ENCODE measurements around the gene TEDC2. TPM values are rescaled to one million over a fixed set of nuclear protein-coding genes. Genes with fewer than 3 reads are reported as not detected.
A peak's percentile ranks its signal among the peaks of the same experiment; 100 is the strongest.
"Not testable (repeated sequence)": the region's sequence is repeated elsewhere in the genome, so short reads cannot be mapped to it uniquely, and the experiment has no call there.

Gene TEDC2
- total RNA-seq, 2 experiments from 2014 or later = 16.0 to 17.8 TPM

DNA sequence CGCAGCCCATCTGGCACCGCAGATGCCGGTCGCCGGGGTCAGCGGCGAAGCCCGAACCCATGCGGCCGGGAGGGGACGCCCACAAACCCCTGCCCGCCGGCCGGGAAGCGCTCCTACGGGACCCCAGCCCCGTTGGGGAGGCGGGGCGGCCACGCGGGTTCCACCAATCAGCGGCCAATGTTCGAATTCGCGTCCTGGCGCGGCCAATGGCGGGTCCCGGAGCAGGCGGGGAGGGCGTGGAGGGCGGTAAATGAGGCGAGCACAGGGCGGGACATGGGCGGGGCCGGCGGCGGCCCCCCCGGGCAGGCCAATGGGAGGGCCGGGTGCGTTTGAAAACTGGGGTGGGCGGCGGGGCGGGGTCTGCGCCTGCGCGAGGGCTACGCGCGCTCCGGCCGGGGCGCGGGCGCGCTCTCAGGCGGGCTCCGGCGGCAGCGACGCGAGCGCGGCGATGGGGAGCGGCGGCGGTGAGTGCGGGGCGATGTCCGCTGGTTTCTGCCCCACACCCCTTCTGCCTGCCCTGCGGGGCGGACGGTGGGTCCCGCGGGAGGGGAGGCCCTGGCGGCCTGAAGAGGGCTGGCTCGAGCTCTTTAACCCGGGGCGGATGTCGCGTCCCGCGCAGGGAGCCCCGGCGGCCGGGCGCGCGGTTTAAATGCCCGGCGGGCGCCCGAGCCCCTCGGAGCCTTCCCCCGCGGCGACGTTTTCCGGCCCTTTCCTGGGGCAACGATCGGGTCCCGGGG, 30.7 kb upstream of the TEDC2 start, which contains the start of gene CCNF:
Gene CCNF, plus strand, starts transcription at position 414 of the 737 bp plus-strand sequence. Its CDS starts 35 bp downstream, at position 449.
- Mint-ChIP-seq H3K9me3 (no peaks in the 10 kb centered on the region), H3K27me3 (peaks cover 1% of the 10 kb centered on the region), H3K27ac (peak within 1 kb of the TSS; percentile 92), H3K4me3 (peak within 1 kb of the TSS; percentile 92), H3K4me1 (peaks cover 29% of the 10 kb centered on the region), H3K36me3 (peaks cover 22% of the 10 kb centered on the region)
- POLR2A ChIA-PET = interaction anchor here (0.6 to 3.0 kb wide), 14 partner anchors 8 to 274 kb away, joined by 3 to 21 read pairs (median 4); partner anchors contain the start of genes ABCA3, AMDHD2, ECI1 and RNPS1
- peak; percentile 95 for DNase-seq
- ATAC-seq (ENCODE audit: low read depth) = peak; percentile 92

DNA sequence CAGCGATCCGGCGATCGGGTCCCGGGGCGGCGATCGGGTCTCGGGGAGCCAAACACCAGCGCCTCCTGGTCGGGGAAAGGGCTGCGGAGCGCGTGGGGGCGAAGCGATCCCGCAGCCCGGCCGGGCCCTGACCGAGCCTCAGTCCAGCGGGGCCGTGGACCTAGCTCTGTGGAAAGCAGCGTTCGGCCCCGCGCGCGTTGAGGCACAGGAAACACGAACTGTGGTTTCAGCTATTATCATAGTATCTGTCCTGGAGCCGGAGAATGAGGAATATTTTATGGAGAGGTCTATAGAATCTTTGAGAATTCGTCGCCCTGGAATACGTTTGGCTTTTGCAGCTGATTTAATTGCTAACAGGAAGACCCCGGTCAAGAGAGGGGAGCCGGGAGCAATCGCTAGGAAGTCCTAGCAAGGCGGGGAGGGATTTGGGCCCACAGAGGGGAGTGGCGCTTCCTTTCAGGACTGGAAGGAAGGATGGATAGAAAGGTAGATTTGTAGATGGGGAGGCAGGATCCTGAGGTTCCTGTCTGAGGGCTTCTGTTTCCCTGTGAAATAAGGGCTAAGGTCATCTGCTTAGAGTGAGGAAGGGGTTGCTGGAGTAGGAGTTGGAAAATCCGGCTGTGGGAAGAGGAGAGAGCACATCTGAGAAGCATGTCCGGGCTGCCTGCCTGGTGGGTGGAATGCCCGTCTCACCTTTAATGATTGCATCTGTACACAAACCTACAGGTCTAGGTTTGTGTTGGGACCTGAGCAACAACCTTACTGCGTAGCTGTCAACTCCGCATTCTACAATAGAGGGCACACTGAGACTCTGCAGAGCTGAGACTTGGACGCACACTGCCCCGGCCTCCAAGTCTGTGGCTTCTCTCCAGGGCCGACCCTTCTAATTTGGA, 29.9 kb upstream of the TEDC2 start:
- H3K4me1 Mint-ChIP-seq = peaks cover 29% of the 10 kb centered on the region
- H3K9me3 Mint-ChIP-seq = no peaks in the 10 kb centered on the region
- POLR2A ChIA-PET = interaction anchor here (0.6 to 3.0 kb wide), 12 partner anchors 10 to 178 kb away, joined by 3 to 21 read pairs (median 4); partner anchors contain the start of genes AMDHD2, ECI1, PDPK1 and TBC1D24
- DNase-seq (no peak), ATAC-seq (ENCODE audit: low read depth) (no peak)
- H3K27me3 Mint-ChIP-seq = no peaks in the 10 kb centered on the region
- peaks cover 25% of the 10 kb centered on the region for H3K36me3 Mint-ChIP-seq
- H3K4me3 Mint-ChIP-seq = peak overlapping the region; percentile 92
- H3K27ac Mint-ChIP-seq = peak overlapping the region; percentile 63

DNA sequence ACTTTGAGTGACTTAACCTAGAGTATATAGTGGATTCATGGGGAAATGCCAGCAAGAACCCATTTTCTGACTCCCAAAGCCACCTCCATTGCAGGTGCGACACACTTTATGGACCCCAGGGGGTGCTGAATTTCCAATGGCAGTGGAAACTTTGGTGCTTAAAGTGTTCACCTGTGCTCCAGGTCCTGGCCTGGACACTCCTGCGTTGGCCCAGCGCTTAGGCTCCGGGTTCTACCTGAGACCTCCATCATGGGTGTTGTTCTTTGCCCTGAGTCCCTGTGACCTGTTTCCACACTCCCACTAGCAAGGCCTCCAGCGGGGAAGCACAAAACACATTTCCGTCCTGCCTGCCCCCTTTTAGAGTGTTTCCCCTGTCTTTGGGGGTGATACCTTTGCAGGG, 27.6 kb upstream of the TEDC2 start:
- no peaks in the 10 kb centered on the region for H3K27me3 Mint-ChIP-seq
- H3K27ac Mint-ChIP-seq = no peak overlapping the region
- peaks cover 39% of the 10 kb centered on the region for H3K36me3 Mint-ChIP-seq
- ATAC-seq (ENCODE audit: low read depth) (no peak), DNase-seq (no peak)
- no peaks in the 10 kb centered on the region for H3K9me3 Mint-ChIP-seq
- POLR2A ChIA-PET = no interaction called here
- H3K4me1 Mint-ChIP-seq = peaks cover 29% of the 10 kb centered on the region
- no peak overlapping the region for H3K4me3 Mint-ChIP-seq

GRCh38 chr16:2432801-2433505, 27.0 kb upstream of the TEDC2 start:
- Mint-ChIP-seq H3K4me3 (no peak overlapping the region), H3K27me3 (no peaks in the 10 kb centered on the region), H3K9me3 (no peaks in the 10 kb centered on the region), H3K27ac (no peak overlapping the region), H3K36me3 (peaks cover 41% of the 10 kb centered on the region), H3K4me1 (peaks cover 24% of the 10 kb centered on the region)
- ATAC-seq (ENCODE audit: low read depth) = no peak
- DNase-seq = no peak
- POLR2A ChIA-PET = no interaction called here

- H3K36me3 Mint-ChIP-seq = peaks cover 49% of the 10 kb centered on the region
Observed at GRCh38 chr16:2435236-2435635, 24.7 kb upstream of the TEDC2 start.

GRCh38 chr16:2436110-2436509, 23.8 kb upstream of the TEDC2 start:
- Mint-ChIP-seq H3K27ac (no peak overlapping the region), H3K4me3 (no peak overlapping the region), H3K27me3 (no peaks in the 10 kb centered on the region), H3K4me1 (peaks cover 21% of the 10 kb centered on the region), H3K36me3 (peaks cover 44% of the 10 kb centered on the region), H3K9me3 (no peaks in the 10 kb centered on the region)
- POLR2A ChIA-PET = interaction anchor here (0.7 kb wide), 1 partner anchor 14 kb away, joined by 3 read pairs; no protein-coding TSS in a partner anchor
- ATAC-seq (ENCODE audit: low read depth) (no peak), DNase-seq (no peak)

More at GRCh38 chr16:2435236-2435635, 24.7 kb upstream of the TEDC2 start:
- H3K27ac Mint-ChIP-seq = peak overlapping the region; percentile 21
- DNase-seq; H3K4me3 Mint-ChIP-seq; H3K9me3 Mint-ChIP-seq; ATAC-seq (ENCODE audit: low read depth); H3K27me3 Mint-ChIP-seq: not testable (repeated sequence)
- H3K4me1 Mint-ChIP-seq = peaks cover 27% of the 10 kb centered on the region
- POLR2A ChIA-PET = interaction anchor here (0.7 to 0.8 kb wide), 2 partner anchors 15 to 20 kb away, joined by 3 read pairs; no protein-coding TSS in a partner anchor

DNA sequence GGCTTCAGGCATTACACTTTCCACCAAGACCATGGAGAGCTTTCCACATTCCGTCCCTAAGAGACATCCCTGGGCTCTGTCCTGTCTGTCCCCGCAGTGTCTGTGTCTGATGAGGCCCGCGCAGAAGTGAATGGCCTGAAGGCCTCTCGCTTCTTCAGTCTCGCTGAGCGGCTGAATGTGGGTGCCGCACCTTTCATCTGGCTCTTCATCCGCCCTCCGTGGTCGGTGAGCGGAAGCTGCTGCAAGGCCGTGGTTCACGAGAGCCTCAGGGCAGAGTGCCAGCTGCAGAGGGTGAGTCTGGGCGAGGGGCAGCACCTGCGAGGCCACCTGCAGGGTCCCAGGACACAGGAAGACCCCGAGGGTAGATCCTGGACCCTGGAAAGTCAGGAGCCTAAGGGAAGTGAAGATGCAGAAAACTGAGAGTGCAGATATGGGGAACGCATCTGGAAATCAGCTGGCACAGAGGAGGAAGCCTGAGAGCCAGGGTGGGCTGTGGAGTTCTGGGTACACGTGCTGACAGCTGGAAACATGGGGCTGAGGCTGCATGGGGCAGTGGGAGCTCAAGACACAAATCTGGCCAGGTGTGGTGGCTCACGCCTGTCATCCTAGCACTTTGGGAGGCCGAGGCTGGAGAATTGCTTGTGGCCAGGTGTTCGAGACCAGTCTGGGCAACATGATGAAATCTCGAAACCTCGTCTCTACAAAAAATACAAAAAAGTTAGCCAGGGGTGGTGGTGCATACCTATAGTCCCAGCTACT, 22.7 kb upstream of the TEDC2 start:
- peaks cover 21% of the 10 kb centered on the region for H3K4me1 Mint-ChIP-seq
- no peaks in the 10 kb centered on the region for H3K9me3 Mint-ChIP-seq
- H3K27ac Mint-ChIP-seq = no peak overlapping the region
- H3K4me3 Mint-ChIP-seq = no peak overlapping the region
- H3K27me3 Mint-ChIP-seq = no peaks in the 10 kb centered on the region
- peaks cover 46% of the 10 kb centered on the region for H3K36me3 Mint-ChIP-seq
- POLR2A ChIA-PET = interaction anchor here (1.3 kb wide), 1 partner anchor 9 kb away, joined by 5 read pairs; no protein-coding TSS in a partner anchor
- DNase-seq (no peak), ATAC-seq (ENCODE audit: low read depth) (no peak)

DNA sequence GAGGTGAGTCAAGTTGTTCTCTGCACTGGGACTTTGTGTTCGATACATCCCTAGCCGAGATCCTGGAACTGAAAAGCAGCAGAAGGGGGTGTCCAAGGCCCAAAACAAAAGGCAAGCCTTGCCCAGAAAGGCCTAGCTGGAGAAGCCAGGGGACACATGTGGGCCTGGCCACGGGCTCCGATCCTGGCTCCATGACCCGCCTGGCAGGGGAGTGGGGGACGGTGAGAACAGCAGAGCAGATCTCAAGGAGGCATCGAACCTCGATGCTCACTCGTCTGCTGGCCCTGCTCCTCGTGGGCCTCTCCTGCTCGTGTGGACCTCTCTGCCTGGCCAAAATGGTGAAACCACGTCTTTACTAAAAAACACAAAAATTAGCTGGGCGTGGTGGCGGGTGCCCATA, 21.8 kb upstream of the TEDC2 start:
- ATAC-seq (ENCODE audit: low read depth) = no peak
- no peak overlapping the region for H3K27ac Mint-ChIP-seq
- no peaks in the 10 kb centered on the region for H3K9me3 Mint-ChIP-seq
- no peaks in the 10 kb centered on the region for H3K27me3 Mint-ChIP-seq
- H3K36me3 Mint-ChIP-seq = peaks cover 41% of the 10 kb centered on the region
- H3K4me1 Mint-ChIP-seq = peaks cover 19% of the 10 kb centered on the region
- no peak overlapping the region for H3K4me3 Mint-ChIP-seq
- DNase-seq = no peak
- POLR2A ChIA-PET = interaction anchor here (0.7 to 4.4 kb wide), 4 partner anchors 8 to 527 kb away, joined by 3 to 21 read pairs (median 6); partner anchors contain the start of gene CCNF

DNA sequence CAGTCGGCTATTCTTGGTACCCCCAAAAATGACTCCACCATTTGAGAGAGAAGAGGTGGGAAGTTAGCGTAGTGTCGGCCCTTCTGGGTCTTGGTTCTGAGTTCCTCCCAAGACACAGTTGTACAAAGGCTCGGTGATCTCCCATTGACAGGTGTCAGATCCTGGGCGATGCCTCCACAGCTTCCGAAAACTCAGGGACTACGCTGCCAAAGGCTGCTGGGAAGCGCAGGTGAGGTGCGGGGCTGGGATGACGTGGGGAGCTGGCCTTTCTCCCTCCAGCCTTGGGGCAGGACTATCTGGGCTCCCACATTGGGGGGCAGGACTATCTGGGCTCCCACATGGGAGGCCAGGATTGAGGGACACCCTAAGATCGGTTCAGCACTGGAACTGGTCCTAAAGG, 20.3 kb upstream of the TEDC2 start:
- Mint-ChIP-seq H3K27ac (peak overlapping the region; percentile 64), H3K27me3 (no peaks in the 10 kb centered on the region), H3K4me1 (peaks cover 16% of the 10 kb centered on the region), H3K4me3 (peak overlapping the region; percentile 21), H3K36me3 (peaks cover 40% of the 10 kb centered on the region), H3K9me3 (no peaks in the 10 kb centered on the region)
- POLR2A ChIA-PET = interaction anchor here (0.5 to 4.4 kb wide), 4 partner anchors 9 to 583 kb away, joined by 3 to 21 read pairs (median 11); partner anchors contain the start of genes CCNF and TEDC2
- no peak for ATAC-seq (ENCODE audit: low read depth)
- DNase-seq = no peak

- not testable (repeated sequence) for H3K9me3 Mint-ChIP-seq, H3K27me3 Mint-ChIP-seq, H3K27ac Mint-ChIP-seq, H3K4me3 Mint-ChIP-seq, DNase-seq
- Mint-ChIP-seq H3K4me1 (peaks cover 16% of the 10 kb centered on the region), H3K36me3 (peaks cover 35% of the 10 kb centered on the region)
- POLR2A ChIA-PET = interaction anchor here (1.1 to 4.4 kb wide), 4 partner anchors 9 to 34 kb away, joined by 3 to 21 read pairs (median 9); partner anchors contain the start of genes CCNF, TBC1D24 and TEDC2
- peak; percentile 46 for ATAC-seq (ENCODE audit: low read depth)
Observed at GRCh38 chr16:2441143-2441804, 18.6 kb upstream of the TEDC2 start.

DNA sequence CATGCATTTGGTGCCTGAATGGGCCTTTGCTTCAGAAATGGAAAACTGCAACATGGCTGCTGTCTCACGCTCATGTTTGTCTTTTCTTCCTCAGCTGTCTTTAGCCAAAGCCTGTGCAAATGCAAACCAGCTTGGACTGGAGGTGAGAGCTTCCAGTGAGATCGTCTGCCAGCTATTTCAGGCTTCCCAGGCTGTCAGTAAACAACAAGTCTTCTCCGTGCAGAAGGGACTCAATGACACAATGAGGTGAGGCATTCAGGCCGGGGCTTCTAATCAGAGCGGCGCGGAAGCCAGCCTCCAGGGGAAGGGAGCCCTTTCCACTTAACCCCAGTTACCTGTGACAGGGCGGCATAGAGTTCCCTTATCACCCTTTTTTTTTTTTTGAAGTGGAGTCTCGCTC, 16.4 kb upstream of the TEDC2 start:
- no peaks in the 10 kb centered on the region for H3K9me3 Mint-ChIP-seq
- H3K27me3 Mint-ChIP-seq = no peaks in the 10 kb centered on the region
- POLR2A ChIA-PET = interaction anchor here (1.0 kb wide), 1 partner anchor 14 kb away, joined by 4 read pairs; the partner anchor contains the start of gene CCNF
- DNase-seq (no peak), ATAC-seq (ENCODE audit: low read depth) (no peak)
- peaks cover 23% of the 10 kb centered on the region for H3K36me3 Mint-ChIP-seq
- no peak overlapping the region for H3K4me3 Mint-ChIP-seq
- H3K4me1 Mint-ChIP-seq = peaks cover 16% of the 10 kb centered on the region
- no peak overlapping the region for H3K27ac Mint-ChIP-seq
